Astrocyte of the cerebellum (primary cell): ENCODE measurements around the gene CDYL2.

ENCODE experiments used
- DNase-seq: peaks from one replicate; pipeline ENCODE4 v3.0.0-alpha.2; 2011; ENCODE audit warnings: low read depth
- H3K4me3 ChIP-seq: 2 replicates; pipeline ENCODE4 v1.5.1; 2011; ENCODE audit warnings: mild to moderate bottlenecking, low read depth, low read length, moderate library complexity
- CTCF ChIP-seq: IDR thresholded peaks from 2 replicates; pipeline ENCODE4 v1.5.1; 2012; ENCODE audit warnings: low read length, low read depth, moderate library complexity, mild to moderate bottlenecking; ENCODE audit errors: missing control alignments
- in situ Hi-C: cut with HindIII; loops from 2 replicates; pipeline ENCODE4 v1.10.0; 2017; ENCODE audit warnings: low sequenced_read_pairs

CDYL2 gene

GRCh38 chr16:80665356-80665755, 139.0 kb downstream of the CDYL2 start:
- no peak overlapping the region for H3K4me3 ChIP-seq
- DNase-seq = no peak
- TF ChIP-seq CTCF = no peak
- in situ Hi-C loops = no loop called here

GRCh38 chr16:80664786-80665185, 139.6 kb downstream of the CDYL2 start:
- in situ Hi-C loops = loop anchor here (5.0 kb wide), 2 partner anchors 37 to 48 kb away; no protein-coding TSS in a partner anchor
- DNase-seq = no peak
- TF ChIP-seq CTCF = no peak
- H3K4me3 ChIP-seq = no peak overlapping the region

GRCh38 chr16:80664226-80664625, 140.2 kb downstream of the CDYL2 start:
- in situ Hi-C loops = loop anchor here (5.0 kb wide), 2 partner anchors 37 to 48 kb away; no protein-coding TSS in a partner anchor
- no peak for DNase-seq
- TF ChIP-seq CTCF = no peak
- no peak overlapping the region for H3K4me3 ChIP-seq

- H3K4me3 ChIP-seq = no peak overlapping the region
- no peak for TF ChIP-seq CTCF
- in situ Hi-C loops = loop anchor here (5.0 kb wide), 2 partner anchors 36 to 49 kb away; no protein-coding TSS in a partner anchor
- no peak for DNase-seq
Measured at GRCh38 chr16:80663078-80663477, 141.3 kb downstream of the CDYL2 start.

- no peak for DNase-seq
- no peak overlapping the region for H3K4me3 ChIP-seq
- TF ChIP-seq CTCF = no peak
- in situ Hi-C loops = loop anchor here (5.0 kb wide), 2 partner anchors 33 to 52 kb away; no protein-coding TSS in a partner anchor
Measured at GRCh38 chr16:80659865-80660264, 144.5 kb downstream of the CDYL2 start.

- no peak overlapping the region for H3K4me3 ChIP-seq
- no peak for TF ChIP-seq CTCF
- DNase-seq = no peak
- in situ Hi-C loops = no loop called here
Measured at GRCh38 chr16:80656711-80657150, 147.7 kb downstream of the CDYL2 start.
